ENCODE data around the gene ZNRF2.
"Not testable (repeated sequence)": the region's sequence is repeated elsewhere in the genome, so short reads cannot be mapped to it uniquely, and the experiment has no call there.

Gene ZNRF2

DNA sequence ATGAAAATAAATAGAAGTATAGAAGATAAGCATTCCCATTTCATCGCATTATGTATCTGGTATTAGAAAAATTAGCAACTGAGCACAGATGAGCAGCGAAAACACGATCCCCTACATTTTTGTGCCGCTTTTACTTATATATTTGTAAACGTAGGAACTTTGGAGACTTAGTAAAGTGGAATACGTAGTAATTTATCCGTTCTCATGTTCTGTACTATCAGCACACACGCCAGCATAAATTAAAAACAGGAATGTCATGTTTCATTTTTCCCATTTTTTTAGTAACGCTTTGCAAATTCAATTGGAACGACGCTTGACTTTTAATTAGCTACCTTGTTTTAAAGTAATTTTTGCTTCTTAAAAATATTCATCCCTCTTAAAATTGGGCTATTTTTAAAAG lies 2.4 kb downstream of the ZNRF2 start:
- no peak for DNase-seq (ENCODE audit: low read depth in 2 of 2, low spot score in 1 of 2)

DNA sequence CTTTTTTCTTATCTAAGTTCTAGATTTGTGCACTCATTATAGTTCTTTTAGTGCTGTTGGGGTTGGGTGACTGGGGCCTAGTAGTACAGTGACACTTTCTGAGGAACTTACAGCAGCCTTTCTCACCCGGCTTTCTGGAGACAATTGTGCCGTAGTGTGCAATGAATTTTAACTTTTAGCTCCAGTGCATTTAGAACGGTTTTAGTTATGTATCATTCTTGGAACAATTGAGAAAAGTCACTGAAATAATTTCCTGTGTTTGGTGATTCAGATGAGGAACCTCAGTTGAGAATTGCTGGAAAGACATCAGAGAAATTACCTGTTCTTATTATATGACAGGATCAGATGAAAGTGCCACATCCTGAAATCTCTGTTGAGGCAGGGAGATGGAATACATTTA lies 3.2 kb downstream of the ZNRF2 start:
- not testable (repeated sequence) for DNase-seq (ENCODE audit: low read depth in 2 of 2, low spot score in 1 of 2)

DNA sequence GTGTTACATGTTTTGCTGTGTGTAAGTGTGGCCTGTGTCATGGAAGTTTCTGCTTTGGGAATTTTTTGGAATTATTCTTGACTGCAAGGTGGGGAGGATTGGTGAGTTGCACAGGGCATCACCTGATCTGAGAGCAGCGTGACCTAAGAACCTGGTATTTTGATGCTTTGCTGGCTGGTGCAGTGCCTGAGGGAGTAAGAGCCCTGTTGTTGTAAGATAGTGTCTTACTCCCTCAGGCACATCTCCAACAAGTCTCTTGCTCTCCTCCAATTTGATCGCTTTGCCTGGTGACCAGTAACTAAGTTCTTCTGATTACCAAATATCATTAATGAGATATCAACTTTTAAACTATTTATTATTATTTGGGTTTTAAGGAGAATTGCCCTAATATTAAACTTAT lies 5.2 kb downstream of the ZNRF2 start:
- DNase-seq (ENCODE audit: low read depth in 2 of 2, low spot score in 1 of 2), result not testable (repeated sequence)

DNA sequence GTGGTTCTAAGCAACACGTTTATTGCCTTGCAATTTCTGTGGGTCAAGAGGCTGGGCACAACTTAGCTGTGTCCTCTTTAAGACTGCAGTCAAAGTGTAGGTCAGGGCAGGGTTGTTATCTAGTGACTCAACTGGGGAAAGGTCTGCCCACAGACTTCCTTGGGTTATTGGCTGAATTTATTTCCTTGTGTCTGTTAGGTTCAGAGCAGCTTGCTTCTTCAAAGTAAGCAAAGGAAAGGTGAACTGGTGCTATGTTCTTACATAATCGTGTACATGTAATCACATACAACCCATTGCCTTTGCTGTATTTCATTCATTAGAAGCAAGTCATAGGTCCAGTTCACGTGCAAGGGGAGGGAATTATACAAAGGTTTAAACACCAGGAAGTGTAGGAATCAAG lies 5.9 kb downstream of the ZNRF2 start:
- DNase-seq (ENCODE audit: low read depth in 2 of 2, low spot score in 1 of 2), result not testable (repeated sequence)

DNA sequence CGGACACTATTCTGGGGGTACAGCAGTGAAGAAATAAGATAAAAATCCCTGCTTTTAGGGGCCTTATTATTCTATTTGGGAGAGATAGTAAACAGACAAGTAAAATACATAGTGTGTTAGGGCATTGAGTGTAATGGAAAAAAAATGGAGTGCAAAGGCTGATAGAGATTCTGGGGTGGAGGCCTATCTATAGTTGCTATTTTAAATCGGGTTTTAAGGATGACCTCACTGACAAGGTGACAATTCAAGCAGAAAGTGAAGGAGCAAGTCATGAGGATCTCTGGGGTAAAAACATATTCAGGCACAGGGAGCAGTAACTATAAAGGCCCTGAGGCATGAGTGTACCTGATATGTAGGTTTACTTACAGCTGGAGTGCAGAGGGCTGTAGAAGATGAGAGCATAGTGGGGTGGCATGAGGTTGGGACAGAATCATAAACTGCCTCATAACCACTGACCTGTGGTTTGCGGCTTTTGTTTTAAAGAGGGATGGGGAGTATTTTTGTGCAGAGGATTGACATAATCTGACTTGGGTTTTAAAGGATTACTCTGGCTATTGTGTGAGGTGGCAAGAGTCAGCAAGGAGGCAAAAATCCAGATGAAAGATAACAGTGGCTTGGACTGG lies 8.1 kb downstream of the ZNRF2 start:
- DNase-seq (ENCODE audit: low read depth in 2 of 2, low spot score in 1 of 2), result not testable (repeated sequence)

DNA sequence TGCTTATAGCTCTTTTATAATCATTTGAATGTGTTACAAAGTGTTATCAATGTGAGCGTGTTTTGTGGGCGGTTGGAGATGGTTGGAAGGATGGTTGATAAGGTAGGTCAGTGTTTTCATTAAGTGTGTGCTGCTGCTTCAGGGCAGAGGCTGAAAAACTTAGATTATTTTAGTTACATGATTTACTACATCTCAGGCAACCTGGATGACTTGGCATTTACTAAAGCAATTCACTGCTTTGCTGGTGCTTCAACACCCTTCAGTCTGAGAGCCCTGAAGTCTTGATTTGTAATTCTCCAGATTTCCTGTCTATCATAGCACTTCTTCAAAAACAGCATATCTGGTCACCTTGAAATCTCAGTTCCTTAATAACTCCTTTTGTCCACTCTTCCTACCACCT lies 11.9 kb downstream of the ZNRF2 start:
- not testable (repeated sequence) for DNase-seq (ENCODE audit: low read depth in 2 of 2, low spot score in 1 of 2)

DNA sequence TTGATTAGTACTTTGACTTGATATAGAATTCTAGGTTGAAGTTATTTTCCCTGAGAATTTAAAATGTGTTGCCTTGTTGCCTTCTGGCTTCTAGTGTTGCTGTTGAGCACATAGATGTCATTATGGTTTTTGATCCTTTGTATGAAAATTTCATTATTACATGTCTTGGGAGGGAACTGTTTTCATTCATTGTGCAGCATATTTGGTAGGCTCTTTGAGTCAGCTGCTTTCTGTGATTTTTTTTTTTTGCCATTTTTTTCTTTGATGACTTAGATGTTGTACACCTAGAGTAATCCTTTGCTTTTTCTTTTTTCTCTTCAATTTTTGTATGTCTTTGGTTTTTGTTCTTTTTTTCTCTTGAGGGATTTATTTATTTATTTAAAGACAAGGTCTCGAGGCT lies 13.1 kb downstream of the ZNRF2 start:
- DNase-seq (ENCODE audit: low read depth in 2 of 2, low spot score in 1 of 2), result not testable (repeated sequence)

DNA sequence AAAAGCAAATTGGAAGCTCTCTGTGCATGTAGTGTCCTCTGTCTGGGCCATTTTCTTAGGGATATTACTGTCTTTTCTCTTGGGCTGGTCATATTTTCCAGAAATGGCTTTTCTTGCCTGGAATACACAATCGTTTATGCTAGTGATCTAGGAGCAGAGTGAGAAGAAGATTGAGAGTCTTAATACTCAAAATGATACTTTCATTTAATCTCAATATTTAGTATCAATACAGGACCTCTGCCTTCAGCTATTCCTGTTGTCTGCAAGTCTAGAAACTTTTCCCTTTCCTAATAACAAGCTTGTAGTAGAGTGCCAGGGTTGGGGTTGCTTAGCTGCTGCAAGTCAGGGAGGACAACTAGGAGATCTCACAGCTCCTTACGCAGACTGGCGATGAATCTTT lies 14.0 kb downstream of the ZNRF2 start:
- not testable (repeated sequence) for DNase-seq (ENCODE audit: low read depth in 2 of 2, low spot score in 1 of 2)

DNA sequence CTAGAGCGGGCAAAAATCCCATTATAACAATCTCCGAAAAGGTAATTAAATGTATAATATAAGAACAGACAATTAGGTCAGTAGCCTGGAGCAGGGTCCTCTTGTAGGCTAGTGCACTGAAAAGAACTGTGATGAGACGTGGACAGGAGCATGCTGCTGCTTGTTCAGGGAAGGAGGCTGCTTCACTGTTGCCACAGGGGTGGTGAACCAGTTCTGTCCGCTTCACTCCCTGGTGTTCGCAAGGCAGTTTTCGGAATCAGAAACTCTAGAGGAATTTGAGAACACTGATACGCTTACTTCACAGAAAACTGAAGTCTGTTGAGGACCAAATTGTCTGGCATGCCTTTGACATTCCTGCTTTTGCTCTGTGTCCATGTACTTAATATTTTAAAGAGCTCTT lies 17.4 kb downstream of the ZNRF2 start:
- DNase-seq (ENCODE audit: low read depth in 2 of 2, low spot score in 1 of 2), result no peak

DNA sequence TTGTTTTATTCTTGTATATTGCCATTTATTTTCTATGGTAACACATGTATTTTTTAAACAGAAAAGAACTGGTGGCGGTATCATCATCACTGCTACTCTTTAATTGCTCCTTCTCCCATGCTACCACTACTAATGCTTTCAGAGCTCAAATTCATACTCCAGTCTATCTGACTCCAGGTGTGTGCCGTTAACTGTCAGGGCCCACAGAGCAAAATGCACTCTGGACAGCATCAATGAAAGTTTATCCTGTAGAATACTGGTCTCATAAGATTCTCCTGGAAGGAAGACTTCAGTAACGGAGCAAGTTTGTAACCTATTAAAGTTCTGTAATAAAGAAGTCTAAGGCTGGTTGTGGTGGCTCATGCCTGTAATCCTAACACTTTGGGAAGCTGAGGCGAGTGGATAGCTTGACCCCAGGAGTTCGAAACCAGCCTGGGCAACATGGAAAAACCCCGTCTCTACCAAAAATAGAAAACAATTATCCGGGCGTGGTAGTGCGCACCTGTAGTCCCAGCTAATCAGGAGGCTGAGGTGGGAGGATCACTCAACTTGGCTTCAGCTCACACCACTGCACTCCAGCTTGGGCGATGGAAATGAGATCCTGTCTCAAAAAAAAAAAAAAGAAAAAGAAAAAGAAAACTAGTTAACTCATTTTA lies 18.4 kb downstream of the ZNRF2 start:
- DNase-seq (ENCODE audit: low read depth in 2 of 2, low spot score in 1 of 2), result no peak

DNA sequence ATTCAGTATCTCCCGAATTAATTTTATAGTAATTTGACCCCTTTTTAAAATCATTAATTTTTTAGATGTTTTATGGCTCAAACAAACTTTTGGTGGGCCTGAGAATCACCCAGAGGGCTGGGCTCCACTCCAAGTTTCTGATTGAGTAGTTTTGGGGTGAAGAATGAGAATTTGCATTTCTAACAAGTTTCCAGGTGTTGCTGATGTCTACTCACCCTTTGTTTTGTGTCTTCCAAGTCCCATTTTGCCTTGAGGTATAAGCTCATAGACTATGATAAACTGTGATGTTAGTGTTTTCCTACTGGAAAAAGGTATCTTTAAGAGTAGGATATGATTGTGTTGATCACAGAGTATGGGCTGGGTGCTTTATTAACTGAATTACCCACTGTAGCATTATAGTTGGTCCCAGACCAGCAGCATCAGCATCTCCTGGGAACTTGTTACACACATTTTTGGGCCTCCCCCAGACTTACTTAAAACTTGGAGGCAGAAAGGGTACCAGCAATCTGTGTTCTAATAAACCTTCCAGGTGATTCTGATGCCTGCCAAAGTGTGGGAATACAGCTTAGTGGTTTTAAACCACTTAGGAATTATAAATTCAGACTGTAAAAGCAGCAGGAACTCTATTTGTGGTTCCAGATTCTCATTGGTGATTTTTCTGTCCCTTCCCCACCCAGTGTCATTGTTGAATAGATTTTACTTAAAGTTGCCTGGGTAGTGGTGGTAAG lies 19.1 kb downstream of the ZNRF2 start:
- no peak for DNase-seq (ENCODE audit: low read depth in 2 of 2, low spot score in 1 of 2)

DNA sequence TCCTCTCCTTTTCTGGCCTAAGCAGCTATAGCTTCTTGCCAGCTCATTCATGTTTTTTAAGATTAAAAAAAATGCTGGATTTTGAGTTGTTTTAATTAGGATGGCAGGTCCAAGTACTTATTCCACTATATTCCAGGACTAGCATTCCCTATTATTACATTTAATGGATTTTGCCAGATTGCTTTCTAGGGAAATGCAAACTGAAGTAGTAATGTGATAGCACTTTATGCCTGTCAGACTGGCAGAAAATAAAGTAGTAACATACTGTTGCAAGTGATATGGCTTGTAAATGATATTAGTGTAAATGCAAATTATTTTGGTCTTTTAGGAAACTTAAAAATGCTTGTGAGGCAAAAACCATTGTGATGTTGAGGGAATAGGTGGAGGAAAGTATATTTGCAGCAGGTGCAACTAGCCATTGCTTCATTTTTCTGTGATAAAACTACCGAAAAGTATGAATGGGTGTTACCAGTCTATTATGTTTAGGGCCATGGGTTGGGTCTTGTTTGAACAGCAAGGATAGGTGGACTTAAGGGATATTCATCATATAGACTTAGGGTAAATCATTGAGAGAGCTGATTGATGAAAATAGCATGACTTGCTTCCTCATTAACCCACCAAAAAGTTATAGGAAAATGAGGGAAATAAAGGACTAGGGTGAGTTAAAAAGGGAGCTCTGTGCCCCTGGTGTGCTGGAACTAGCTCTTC lies 19.9 kb downstream of the ZNRF2 start:
- DNase-seq (ENCODE audit: low read depth in 2 of 2, low spot score in 1 of 2), result no peak

DNA sequence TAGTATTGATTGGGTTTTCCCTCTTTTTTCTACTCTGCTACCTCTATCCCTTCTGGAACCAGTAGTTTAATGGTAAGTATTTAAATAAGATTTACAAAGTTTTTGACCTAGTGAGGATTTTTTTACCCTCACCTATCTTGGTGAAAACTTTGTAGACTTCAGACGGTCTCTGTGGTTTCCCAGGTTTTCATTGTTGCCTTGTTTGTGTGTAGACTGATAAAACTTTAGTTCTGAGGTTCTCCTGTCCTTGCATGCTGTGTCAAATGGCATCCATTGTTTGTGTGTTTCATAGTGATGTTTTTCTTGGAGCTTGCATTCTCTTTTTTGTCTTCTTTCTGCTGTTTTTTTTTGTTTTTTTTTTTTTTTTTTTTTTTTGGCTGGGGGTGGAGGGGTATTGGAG lies 22.6 kb downstream of the ZNRF2 start:
- DNase-seq (ENCODE audit: low read depth in 2 of 2, low spot score in 1 of 2), result no peak

DNA sequence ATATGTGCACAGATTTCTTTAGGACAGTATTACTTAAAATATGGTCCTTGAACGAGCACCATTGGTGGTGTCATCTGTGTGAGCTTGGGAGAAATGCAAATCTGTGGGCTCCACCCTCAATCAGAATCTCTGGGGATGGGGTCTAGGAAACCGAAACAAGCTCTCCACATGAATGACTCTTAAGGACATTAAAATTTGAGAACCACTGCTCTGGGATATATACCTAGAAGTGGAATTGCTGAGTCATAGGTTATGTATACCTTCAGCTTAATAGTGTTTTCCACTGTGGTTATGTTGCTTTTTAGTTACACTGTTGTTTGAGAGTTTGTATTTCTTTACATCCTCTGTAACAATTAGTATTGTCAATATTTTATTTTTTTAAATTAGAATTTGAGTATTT lies 24.0 kb downstream of the ZNRF2 start:
- no peak for DNase-seq (ENCODE audit: low read depth in 2 of 2, low spot score in 1 of 2)

DNA sequence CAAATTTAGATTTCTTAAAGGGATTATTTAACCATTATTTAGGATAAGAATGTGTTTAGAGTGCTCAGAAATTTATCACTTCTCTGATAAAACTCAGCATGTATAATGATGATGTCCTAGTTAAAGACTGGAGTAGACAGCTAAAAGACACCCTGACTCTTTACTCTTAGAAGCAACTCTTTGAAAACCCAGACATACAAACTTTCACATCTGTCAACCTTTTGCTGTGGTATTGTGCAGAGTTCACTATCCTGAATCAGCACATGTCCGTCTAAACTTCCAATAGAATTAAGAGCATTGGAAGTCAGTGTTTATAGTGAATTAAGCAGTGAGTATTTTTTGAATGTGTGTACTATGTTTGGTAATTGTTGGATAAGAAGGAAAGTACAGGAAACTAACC lies 24.9 kb downstream of the ZNRF2 start:
- DNase-seq (ENCODE audit: low read depth in 2 of 2, low spot score in 1 of 2), result no peak

DNA sequence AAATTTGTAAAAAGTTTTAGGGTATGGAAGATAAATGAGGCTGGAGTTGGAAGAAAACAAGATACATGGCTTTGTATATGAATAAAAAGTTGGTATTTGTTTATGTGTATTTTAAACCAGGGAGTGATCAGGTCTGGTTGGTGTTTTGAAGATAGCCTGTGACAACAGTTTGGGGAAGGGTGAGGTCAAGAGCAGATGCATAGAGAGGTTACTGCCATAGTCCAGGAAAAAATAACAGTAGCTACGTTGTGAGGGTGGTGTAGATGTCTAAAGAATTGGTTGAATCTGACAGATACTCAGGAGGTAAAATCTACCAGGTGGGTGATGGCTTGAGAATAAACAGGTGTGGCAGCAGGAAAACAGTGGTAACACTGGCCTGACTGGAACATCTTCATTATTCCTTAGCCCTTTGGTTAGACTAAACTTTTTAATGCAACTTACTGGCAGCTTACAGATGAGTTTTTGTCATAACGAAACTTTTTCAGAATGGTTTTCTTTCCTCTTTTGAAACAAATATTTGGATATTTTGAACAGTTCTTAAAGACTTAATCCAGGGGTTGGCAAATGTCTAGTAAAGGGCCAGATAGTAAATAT lies 25.5 kb downstream of the ZNRF2 start:
- no peak for DNase-seq (ENCODE audit: low read depth in 2 of 2, low spot score in 1 of 2)

DNA sequence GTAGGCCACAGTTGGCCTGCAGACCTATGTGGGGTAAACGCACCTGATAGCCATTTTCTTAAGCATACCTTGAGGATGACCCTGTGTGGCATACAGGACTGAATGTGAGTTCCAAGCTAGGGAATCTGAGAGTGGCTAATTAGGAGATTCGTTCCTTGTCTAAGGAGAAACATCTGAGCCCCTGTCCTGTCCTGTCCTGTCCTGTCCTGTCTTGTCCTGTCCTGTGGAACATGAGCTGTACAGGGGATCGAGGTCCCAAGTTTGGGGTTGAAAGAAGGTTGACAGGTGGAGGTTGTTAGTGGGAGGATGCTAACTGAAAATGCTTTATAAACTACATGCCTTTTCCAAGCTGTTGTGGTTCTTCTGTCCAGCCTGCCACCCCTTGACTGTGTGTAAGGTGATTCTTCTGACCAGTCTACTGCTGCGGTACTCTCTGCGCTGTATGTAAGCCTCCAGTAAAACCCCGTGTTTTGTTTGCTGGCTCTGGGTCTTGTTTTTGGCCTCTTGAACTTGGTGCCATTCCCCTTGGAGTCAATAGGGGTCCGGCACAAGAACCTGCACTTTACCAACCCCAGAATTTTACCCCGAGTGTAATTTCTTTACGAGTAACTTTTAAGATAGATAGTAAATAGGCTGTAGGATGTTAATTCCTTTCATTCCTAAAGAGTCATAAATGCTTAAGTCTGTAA lies 26.4 kb downstream of the ZNRF2 start:
- DNase-seq (ENCODE audit: low read depth in 2 of 2, low spot score in 1 of 2), result no peak

DNA sequence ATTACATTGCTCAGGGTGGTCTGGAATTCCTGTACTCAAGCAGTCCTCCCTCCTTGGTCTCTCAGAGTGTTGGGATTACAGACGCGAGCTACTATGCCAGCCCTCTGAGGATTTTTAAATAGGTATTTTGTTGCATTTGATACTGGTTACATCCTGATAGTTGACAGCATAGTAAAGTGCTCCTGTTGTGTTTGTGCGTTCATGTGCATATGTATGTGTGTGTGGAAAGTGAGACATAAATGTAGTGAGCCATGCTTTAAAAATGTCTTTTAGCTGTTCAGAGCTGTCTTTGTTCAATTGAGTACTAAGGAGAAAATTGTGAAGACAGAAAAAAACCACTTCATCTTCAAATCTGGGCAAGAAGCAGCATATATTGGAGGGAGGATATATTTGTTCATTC lies 27.8 kb downstream of the ZNRF2 start:
- no peak for DNase-seq (ENCODE audit: low read depth in 2 of 2, low spot score in 1 of 2)

DNA sequence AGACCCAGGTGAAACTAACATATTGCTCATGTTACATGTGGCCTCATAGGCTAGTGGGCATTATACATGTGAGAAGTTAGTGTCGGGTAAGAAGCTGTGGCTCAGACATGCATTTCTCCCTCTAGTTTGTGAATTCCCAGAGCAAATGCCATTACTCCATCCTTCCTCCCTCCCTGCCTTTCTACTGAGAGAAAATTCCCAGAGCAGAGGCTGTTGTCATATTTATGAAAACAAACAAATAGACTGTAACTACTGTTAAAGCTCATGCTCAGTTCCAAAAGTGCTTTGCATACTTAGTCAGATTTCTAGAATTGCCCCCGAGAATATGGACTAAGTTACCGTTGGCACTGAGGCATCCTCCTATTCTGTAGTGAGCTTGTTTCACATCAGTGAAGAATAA lies 29.0 kb downstream of the ZNRF2 start:
- no peak for DNase-seq (ENCODE audit: low read depth in 2 of 2, low spot score in 1 of 2)

DNA sequence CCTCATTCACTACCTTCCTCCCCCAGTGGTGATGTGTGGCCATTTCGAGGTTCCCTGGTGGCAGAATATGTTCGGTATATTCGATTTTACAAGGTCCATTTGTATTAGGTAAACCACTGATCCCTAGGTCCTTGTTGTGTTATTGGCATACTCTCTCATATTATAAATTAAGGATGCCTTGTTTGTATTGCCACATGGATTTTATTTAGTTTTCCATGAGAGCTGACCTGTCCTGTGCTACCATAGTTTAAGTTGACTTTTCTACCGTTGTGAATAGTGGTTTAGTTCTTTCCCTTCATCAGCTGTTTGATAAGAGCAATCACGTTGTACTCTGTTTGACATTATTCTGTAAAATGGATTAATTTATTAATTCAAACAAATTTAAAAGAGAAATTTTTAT lies 29.4 kb downstream of the ZNRF2 start:
- DNase-seq (ENCODE audit: low read depth in 2 of 2, low spot score in 1 of 2), result no peak

DNA sequence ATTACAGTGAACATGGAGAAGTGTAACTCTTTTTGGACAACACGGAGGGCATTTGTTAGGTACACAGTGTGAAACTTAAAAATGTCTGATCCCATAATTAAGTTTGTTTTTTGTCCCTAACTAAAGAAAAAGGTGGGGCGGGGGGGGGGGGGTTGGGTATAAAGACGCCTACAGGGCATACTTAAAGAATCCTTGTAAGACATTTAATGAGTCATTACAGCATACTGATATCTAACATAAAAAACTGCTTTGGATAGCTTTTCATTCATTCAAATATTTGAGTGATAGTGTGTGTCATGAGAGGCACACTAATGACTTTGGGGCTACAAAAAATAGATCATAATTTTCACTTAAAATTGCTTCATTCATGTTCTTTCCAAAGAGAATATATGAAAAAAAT lies 31.2 kb downstream of the ZNRF2 start:
- DNase-seq (ENCODE audit: low read depth in 2 of 2, low spot score in 1 of 2), result no peak
